Smooth muscle cell (in vitro differentiated cells): ENCODE results near the gene CDK5. TPM values are rescaled to one million over a fixed set of nuclear protein-coding genes. Genes with fewer than 3 reads are reported as not detected.

ENCODE experiments used
- DNase-seq: peaks from one replicate; lab custom pipeline; 2025; ENCODE audit not compliant: unreplicated experiment; lab: John Stamatoyannopoulos, UW
- H2AFZ ChIP-seq: fragments of 200-600 bp; sonication (generic); 2 replicates; pipeline ENCODE4 v1.6.0; 2016; ENCODE audit warnings: antibody characterized with exemption, low read depth, mild to moderate bottlenecking
- H3F3A ChIP-seq: fragments of 200-600 bp; sonication (generic); 2 replicates; pipeline ENCODE4 v1.6.0; 2017; ENCODE audit warnings: antibody characterized with exemption, low read depth
- H3K27ac ChIP-seq: fragments of 200-600 bp; sonication (generic); 2 replicates; pipeline ENCODE4 v1.5.1; 2016; ENCODE audit warnings: low read depth, mild to moderate bottlenecking
- H3K27me3 ChIP-seq: fragments of 200-600 bp; sonication (generic); 2 replicates; pipeline ENCODE4 v1.6.1; 2016; ENCODE audit warnings: low read depth, mild to moderate bottlenecking
- H3K36me3 ChIP-seq: fragments of 200-600 bp; sonication (generic); 2 replicates; pipeline ENCODE4 v1.5.1; 2016; ENCODE audit warnings: low read depth
- H3K4me1 ChIP-seq: fragments of 200-600 bp; sonication (generic); 2 replicates; pipeline ENCODE4 v1.5.1; 2016; ENCODE audit warnings: low read depth
- H3K4me2 ChIP-seq: fragments of 200-600 bp; sonication (generic); 2 replicates; pipeline ENCODE4 v1.6.0; 2016; ENCODE audit warnings: mild to moderate bottlenecking
- H3K4me3 ChIP-seq: fragments of 200-600 bp; sonication (generic); 2 replicates; pipeline ENCODE4 v1.5.1; 2016; ENCODE audit warnings: mild to moderate bottlenecking
- H3K79me2 ChIP-seq: fragments of 200-600 bp; sonication (generic); 2 replicates; pipeline ENCODE4 v1.6.0; 2016; ENCODE audit warnings: low read depth, mild to moderate bottlenecking
- H3K9ac ChIP-seq: fragments of 200-600 bp; sonication (generic); 2 replicates; pipeline ENCODE4 v1.6.0; 2016; ENCODE audit warnings: low read depth
- H3K9me3 ChIP-seq: fragments of 200-600 bp; sonication (generic); replicated peaks from 2 replicates; pipeline ENCODE4 v1.5.1; 2016; ENCODE audit warnings: low read depth
- H4K20me1 ChIP-seq: fragments of 200-600 bp; sonication (generic); 2 replicates; pipeline ENCODE4 v1.6.0; 2016; ENCODE audit warnings: low read depth
- WGBS: methylation state at CpG from one replicate; pipeline ENCODE4 v1.1.7; 2016; ENCODE audit warnings: low lambda C conversion rate; 5-methylcytosine and 5-hydroxymethylcytosine counted together
- polyA plus RNA-seq: library from polyadenylated mRNA; unstranded; fragments of >200 nt; fragmentation: Nextera tagmentation; extraction: Ambion mirVana; gene quantifications from 2 replicates; pipeline ENCODE4 v1.2.1, GENCODE V29; 2016
- total RNA-seq: library from RNA; depleted of rRNA; stranded (reverse); fragments of >200 nt; gene quantifications from 2 replicates; pipeline ENCODE4 v1.2.3, GENCODE V29; 2014
- TF ChIP-seq, protein P1 (sequence below): fragments of 200-600 bp; sonication (generic); IDR thresholded peaks from 2 replicates; pipeline ENCODE4 v1.5.1; 2017; ENCODE audit warnings: borderline replicate concordance, mild to moderate bottlenecking, antibody characterized with exemption; ENCODE audit not compliant: insufficient read depth, poor library complexity, severe bottlenecking

Gene CDK5
- total and polyA plus RNA-seq, 2 experiments from 2014 or later: 22.1 to 36.4 TPM

DNA sequence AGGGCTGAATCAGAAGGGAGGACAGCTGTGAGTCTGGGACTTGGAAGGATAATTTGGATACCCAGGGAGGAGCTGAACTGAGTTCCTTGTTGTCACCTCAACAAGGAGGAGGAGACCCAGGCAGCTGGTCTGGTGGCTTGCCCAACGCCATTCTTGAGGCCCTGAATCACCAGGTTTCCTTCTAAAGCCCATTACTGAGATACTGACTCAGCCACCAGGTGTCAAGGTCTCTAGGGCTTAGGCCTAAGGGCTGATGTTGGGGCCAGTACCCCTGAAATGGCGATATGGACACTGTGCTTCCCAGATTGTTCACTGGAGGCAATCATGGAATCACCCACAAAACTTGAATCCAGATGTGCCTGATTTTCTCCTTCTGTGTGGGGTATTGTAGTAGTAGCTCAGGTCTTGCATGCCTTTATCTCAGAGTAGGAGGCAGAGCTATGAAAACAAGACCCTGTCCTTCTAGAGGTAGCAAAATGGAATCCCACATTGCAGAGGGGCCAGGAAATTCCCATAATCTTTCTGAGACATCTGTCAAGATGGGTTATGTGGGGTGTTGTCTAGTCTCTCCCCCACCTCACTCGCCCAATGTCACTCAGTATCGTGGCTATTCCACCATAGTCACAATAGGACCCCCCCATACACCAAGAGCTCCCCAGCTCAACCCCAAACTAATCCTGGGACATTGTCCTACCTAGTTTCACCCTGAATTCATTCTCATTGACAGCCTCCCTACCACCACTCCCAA, 31.6 kb downstream of the CDK5 start:
- peak overlapping the region; percentile 86 for H3K27ac ChIP-seq

DNA sequence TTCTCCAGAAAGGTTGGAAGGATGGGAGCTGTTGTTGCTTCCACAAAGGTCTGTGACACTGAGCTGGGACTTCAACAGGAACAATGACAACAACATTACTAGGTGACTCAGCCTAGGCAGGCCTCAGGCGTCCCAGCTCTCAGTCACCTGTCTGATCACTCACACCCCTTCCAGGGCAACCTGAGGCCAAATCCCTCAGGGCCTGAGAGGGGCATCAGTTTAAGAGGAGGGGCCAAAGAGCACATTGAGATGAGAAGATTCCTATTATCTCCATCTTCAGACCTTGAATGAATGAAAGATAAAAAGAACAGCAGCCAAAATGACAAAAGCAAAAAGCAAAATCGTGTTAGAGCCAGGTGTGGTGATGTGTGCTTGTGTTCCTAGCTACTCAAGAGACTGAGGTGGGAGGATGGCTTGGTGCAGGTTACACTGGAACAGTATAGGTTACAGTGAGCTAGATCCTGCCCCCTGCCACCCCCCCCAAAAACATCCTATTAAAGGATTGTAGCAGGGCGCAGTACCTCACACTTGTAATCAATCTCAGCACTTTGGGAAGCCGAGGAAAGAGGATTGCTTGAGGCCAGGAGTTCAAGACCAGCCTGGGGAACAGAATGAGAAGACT, 33.2 kb downstream of the CDK5 start, which contains the start of gene ATG9B:
ATG9B (minus strand) TSS at position 60 of the 622 bp plus-strand sequence. CDS start 71 bp downstream, outside the sequence.
- no peaks in the 10 kb centered on the region for H3K27me3 ChIP-seq
- no peak within 1 kb of the TSS for H3K4me3 ChIP-seq
- no peak within 1 kb of the TSS for H2AFZ ChIP-seq
- TF ChIP-seq, protein P1, sequence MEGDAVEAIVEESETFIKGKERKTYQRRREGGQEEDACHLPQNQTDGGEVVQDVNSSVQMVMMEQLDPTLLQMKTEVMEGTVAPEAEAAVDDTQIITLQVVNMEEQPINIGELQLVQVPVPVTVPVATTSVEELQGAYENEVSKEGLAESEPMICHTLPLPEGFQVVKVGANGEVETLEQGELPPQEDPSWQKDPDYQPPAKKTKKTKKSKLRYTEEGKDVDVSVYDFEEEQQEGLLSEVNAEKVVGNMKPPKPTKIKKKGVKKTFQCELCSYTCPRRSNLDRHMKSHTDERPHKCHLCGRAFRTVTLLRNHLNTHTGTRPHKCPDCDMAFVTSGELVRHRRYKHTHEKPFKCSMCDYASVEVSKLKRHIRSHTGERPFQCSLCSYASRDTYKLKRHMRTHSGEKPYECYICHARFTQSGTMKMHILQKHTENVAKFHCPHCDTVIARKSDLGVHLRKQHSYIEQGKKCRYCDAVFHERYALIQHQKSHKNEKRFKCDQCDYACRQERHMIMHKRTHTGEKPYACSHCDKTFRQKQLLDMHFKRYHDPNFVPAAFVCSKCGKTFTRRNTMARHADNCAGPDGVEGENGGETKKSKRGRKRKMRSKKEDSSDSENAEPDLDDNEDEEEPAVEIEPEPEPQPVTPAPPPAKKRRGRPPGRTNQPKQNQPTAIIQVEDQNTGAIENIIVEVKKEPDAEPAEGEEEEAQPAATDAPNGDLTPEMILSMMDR: no peak
- no peak within 1 kb of the TSS for H3K4me2 ChIP-seq
- peaks cover 33% of the 10 kb centered on the region for H3K4me1 ChIP-seq
- H4K20me1 ChIP-seq: no peaks in the 10 kb centered on the region
- no peaks in the 10 kb centered on the region for H3K9me3 ChIP-seq
- DNase-seq: no peak
- H3K27ac ChIP-seq: peak within 1 kb of the TSS; percentile 86
- WGBS: 79% methylated on average over 4 of the region's 4 CpGs
- no peak within 1 kb of the TSS for H3K9ac ChIP-seq
- H3K79me2 ChIP-seq: peaks cover 4% of the 10 kb centered on the region
- H3F3A ChIP-seq: no peaks in the 10 kb centered on the region
- no peaks in the 10 kb centered on the region for H3K36me3 ChIP-seq

More for the DNA sequence above, 31.6 kb downstream of the CDK5 start:
- H3K36me3 ChIP-seq: no peaks in the 10 kb centered on the region
- peak overlapping the region; percentile 17 for H3K4me2 ChIP-seq
- no peaks in the 10 kb centered on the region for H3K9me3 ChIP-seq
- H3K4me3 ChIP-seq: no peak overlapping the region
- no peaks in the 10 kb centered on the region for H3F3A ChIP-seq
- peaks cover 13% of the 10 kb centered on the region for H3K79me2 ChIP-seq
- TF ChIP-seq, protein P1: no peak
- H2AFZ ChIP-seq: peak overlapping the region; percentile 30
- no peaks in the 10 kb centered on the region for H3K27me3 ChIP-seq
- no peak for DNase-seq
- no peaks in the 10 kb centered on the region for H4K20me1 ChIP-seq
- WGBS: 76% methylated on average over 4 of the region's 4 CpGs
- no peak overlapping the region for H3K9ac ChIP-seq
- H3K4me1 ChIP-seq: peaks cover 19% of the 10 kb centered on the region

DNA sequence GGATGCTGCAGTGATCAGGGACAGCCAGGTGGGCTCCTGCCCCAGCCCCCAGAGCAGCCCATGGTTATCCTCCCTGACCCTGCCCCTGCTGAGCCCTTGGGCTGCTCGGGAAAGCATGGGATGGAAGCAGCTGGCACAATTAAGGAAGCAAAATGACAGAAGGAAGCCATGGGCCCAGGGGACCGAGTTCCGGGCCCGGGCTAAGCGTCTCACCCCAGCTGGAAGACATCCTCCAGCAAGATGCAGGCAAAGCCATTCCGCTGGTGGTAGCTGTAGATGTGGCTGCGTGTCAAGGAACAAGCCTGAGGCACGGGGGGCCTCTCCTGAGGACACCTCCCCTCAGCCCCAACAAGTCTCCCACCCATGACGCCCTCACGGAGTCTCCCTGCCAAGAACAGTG, 34.5 kb downstream of the CDK5 start:
- Histone ChIP-seq H3K9ac (no peak overlapping the region), H3K79me2 (no peaks in the 10 kb centered on the region), H3F3A (no peaks in the 10 kb centered on the region), H3K9me3 (no peaks in the 10 kb centered on the region), H2AFZ (no peak overlapping the region), H3K4me3 (no peak overlapping the region), H3K27ac (no peak overlapping the region), H3K27me3 (no peaks in the 10 kb centered on the region), H3K36me3 (no peaks in the 10 kb centered on the region), H4K20me1 (no peaks in the 10 kb centered on the region), H3K4me1 (peaks cover 34% of the 10 kb centered on the region), H3K4me2 (no peak overlapping the region)
- DNase-seq: no peak
- TF ChIP-seq, protein P1: no peak
- 95% methylated on average over 8 of the region's 10 CpGs for WGBS

DNA sequence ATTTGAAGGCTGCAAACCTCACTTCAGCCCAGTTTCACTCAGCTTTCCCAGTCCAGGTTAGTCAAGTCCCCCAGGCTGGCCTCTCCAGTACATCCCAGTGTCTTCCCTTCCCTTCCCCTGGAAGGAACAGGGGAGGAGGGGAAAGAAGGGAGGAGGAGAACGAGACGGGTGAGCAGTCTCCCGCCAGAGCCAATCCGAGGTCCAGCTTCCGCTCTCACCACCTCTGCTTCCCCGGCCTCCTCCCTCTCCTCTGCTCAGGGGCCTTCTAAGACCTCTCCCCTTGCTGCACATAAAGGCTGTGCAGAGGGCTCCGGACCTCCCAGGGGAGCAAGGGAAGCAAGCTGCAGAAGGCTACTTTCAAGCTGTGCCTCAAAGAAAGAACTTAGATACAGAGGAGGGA, 37.5 kb downstream of the CDK5 start:
- TF ChIP-seq, protein P1: no peak
- Histone ChIP-seq H3K4me2 (peak overlapping the region; percentile 61), H3K4me3 (no peak overlapping the region), H3K9ac (no peak overlapping the region), H3F3A (no peaks in the 10 kb centered on the region), H3K27ac (no peak overlapping the region), H3K4me1 (peaks cover 19% of the 10 kb centered on the region), H3K9me3 (no peaks in the 10 kb centered on the region), H3K36me3 (no peaks in the 10 kb centered on the region), H3K79me2 (no peaks in the 10 kb centered on the region), H3K27me3 (no peaks in the 10 kb centered on the region), H4K20me1 (no peaks in the 10 kb centered on the region), H2AFZ (peak overlapping the region; percentile 66)
- no peak for DNase-seq
- WGBS: 18% methylated on average over 7 of the region's 7 CpGs
